OCI-LY3 (cell line): ENCODE results near the gene OR10Z1.

Source experiments
- CTCF ChIP-seq: fragments of 200-600, 300-600 bp; sonication (generic); IDR thresholded peaks from 2 replicates; pipeline ENCODE4 v1.5.1; 2014; ENCODE audit warnings: antibody characterized with exemption, low read length, low read depth
- EZH2phosphoT487 ChIP-seq: fragments of 200-600 bp; shearing (Covaris generic); IDR thresholded peaks from 2 replicates; pipeline ENCODE4 v1.6.1; 2018; ENCODE audit warnings: antibody characterized with exemption, mixed run types, low read depth

DNA sequence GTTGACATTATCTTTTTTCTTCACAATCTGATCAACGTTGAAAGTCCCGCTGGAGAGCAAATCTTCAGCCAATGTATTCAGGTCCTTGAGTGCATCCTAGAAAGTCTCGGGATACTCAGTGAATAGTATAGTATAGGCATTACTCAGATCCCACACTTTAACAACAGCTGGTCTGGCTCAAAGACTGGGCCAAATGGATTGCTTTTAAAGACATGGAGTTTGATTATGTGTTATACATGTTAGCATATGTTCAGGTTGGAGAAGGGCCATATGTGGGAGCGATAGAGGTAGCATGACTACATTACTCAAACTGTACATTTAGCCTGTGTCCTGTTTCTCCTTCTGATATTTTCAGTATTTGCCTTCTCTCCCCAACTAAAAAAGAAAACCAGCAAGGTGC, 33.1 kb downstream of the OR10Z1 start:
- no peak for TF ChIP-seq CTCF
- TF ChIP-seq EZH2phosphoT487 = no peak
